ENCODE data around the gene TIGD1.
A peak's percentile ranks its signal among the peaks of the same experiment; 100 is the strongest.
"Not testable (repeated sequence)": the region's sequence is repeated elsewhere in the genome, so short reads cannot be mapped to it uniquely, and the experiment has no call there.

Gene TIGD1
- total RNA-seq = 17.4 to 34.7 (median 22.7) reads per million in 4 donors

DNA sequence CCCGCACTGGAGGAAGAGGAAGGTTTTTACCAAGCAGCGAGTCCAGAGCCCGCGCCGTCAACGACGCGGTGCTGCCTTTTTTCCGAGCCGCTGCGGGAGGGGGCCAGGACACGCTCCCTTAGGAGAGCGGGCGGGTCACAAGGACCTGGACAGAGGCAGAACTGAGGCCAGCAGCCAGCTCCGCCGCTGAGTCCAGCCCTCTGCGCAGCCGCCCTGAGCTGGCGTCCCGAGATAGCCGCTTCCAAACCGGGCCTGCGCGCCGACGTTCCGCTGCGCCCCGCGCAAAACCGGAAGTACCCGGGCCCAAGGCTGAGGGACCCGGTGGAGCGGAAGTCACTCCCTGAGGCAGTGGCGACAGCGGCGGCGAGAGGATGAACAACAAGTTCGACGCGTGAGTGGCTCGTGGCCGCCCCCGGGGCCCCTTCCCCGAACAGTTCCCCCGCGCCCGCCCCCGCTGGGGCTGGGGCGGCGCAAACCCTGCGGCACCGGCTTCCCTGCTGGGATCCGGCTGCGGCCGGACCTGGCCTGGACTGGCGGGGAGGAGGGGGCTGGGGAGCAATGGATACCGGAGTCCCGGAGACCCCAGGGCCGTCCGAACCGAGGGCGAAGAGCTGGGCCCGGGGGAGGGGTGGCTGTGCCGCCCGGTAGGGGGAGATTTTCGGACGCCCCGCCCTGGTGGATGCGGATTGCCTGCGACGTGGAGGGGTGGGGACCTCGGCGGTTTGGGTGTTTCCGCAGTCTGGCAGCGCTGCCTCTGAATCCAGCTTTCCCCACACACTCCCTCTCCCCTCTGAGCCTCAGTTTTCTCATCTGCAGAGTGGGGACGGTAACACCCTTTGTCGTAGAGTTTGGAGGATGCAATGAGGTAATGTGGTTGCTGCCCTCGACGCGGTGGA, at the start of gene TIGD1, which contains the start of gene EIF4E2:
Gene TIGD1, minus strand, starts transcription at position 204 of the 896 bp plus-strand sequence. CDS start 675 bp downstream, outside the sequence.
Gene EIF4E2, plus strand, starts transcription at position 336 of the 896 bp plus-strand sequence. Its CDS starts 36 bp downstream, at position 372.
- peak; percentile 80 to 93 (median 86) for DNase-seq

DNA sequence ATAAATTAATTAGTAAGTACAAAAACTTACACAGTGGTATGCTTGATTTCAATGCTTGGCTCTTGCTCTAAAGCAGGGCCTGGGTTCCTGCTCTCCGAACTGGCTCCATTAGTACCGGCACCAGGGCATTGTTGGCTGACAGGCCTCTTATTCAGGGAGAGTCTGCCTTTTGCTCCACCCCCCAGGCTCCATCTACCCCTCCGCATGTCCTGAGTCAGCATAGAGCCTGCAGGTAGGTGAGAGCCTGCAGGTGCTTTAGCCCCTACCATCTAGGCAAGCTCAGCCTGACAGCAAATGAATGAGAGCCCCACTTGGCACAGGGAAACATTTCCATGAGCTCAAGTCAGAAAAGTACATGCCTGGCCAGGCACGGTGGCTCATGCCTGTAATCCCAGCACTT, 47.9 kb upstream of the TIGD1 start:
- no peak for DNase-seq

DNA sequence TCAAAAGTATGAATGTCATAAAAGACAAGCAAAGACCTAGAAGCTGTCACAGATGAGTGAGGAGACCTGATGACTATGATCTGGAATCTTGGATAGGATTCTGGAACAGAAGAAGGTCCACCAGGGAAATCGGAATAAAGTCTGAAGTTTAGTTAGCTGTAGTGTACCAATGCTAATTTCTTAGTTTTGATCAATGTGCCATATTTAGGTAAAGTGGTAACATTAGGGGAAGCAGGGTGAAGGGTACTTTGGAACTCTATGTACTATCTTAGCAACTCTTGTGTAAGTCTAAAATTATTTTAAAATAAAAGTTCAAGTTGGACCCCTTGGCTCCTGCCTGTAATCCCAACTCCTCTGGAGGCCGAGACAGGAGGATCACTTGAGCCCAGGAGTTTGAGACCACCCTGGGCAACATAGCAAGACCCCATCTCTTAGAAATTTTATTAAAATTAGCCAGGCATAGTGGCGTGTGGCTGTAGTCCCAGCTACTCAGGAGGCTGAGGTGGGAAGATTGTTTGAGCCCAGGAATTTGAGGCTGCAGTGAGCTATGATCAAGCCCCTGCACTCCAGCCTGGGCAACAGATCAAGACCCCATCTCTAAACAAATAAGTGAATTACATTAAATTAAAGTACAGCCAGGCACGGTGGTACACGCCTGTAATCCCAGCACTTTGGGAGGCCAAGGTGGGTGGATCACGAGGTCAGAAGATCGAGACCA, 47.2 kb upstream of the TIGD1 start:
- DNase-seq = no peak

DNA sequence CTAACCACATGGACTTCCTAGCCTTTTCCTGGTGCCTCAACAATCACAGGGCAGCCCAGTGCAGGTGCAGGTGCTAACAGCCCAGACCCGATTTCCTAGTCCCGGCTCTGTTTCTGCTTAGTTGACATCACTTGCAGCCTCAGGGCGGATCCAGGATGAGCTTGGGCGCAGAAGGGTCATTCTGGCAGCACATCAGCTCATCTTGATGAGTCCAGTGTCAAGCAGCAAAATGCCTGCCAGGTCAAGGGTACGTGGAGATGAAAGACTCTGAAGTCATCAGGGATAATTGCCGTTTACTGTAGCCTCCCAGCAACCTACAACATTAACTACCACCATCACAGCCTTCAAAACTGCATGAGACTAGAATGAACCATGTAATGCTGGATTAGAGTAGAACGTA, 43.6 kb upstream of the TIGD1 start:
- no peak for DNase-seq

DNA sequence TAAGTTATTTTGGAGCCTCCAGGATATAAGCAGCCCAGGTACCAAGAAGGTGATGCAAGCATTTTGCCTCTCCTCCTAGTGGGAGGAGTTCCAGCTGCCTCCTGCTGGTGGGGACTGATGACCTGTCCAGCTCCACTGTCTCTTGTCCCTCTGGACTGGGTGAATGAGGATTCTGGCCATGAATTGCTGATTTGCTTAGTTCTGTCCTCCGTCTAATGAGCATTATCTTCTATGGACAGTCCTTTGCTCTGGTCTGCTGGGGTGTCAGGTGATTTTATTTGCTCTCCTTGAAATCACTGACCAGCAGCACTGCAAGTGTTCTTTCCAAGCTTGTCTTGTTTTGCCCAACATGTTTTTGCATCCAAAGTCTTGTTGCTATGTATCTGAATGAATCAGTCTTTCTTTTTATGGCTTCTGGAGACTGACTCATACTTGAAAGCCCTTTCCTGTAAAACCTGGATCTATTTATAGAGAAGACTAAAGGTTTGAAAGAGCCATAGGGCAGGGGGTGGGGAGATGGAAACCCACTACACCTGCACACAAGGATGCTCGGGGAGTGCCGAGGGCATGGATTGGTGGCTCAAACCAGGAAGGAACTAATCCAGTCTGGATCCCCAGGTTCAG, 42.5 kb upstream of the TIGD1 start:
- DNase-seq = peak in 1 of 5 donors; percentile 12

DNA sequence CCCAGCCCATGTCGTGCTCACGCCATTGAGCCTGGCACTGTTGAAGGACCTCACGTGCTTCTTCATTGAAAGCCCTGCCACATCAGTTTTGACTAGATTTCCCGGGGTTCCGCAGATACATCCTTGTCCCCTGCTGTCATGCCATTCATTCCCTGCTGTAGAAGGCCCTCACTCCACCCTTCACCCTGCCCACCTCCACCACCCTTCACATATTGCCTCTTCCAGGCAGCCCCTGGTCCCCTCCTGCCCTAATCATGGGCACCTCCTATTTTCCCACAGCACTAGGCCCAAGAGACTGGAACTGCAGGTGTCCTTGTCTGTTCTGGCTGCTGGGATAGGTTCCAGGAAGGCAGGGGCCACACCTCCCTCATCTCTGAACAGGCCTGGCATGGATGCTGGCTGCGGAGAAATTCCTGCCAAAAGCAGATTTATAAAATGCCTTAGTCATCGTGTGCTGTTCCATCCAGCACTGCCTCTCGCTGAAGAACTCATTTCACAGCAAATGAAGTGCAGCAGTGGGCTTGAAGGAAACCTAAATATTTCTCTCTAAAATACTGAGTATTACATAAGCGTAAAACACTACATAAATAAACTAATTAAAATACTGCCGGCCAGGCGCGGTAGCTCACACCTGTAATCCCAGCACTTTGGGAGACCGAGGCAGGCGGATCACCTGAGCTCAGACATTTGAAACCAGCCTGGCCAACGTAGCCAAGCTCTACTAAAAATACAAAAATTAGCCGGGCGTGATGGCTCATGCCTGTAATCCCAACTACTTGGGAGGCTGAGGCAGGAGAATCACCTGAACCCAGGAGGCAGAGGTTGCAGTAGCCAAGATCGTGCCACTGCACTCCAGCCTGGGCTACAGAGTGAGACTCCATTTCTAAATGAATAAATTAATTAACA, 38.6 kb upstream of the TIGD1 start:
- no peak for DNase-seq

DNA sequence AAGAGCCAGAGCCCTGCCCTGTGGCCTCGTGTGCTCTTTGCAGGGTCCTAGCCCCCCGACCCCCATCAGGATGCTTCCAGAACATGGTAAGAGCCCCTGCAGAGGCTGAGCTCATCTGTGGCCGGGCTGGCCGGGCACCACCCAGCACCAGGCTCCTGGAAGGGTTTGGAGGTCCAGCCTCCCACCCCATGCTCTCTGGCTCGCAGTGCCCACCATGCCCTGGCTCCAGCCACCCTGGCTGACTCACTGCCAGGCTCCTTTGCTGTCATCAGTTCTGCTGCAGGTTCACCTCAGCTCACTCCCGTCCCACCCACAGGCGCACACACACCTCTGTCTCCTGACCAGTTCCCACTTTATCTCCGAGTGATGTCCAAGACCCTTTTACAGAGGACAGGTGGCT, 37.7 kb upstream of the TIGD1 start:
- no peak for DNase-seq

DNA sequence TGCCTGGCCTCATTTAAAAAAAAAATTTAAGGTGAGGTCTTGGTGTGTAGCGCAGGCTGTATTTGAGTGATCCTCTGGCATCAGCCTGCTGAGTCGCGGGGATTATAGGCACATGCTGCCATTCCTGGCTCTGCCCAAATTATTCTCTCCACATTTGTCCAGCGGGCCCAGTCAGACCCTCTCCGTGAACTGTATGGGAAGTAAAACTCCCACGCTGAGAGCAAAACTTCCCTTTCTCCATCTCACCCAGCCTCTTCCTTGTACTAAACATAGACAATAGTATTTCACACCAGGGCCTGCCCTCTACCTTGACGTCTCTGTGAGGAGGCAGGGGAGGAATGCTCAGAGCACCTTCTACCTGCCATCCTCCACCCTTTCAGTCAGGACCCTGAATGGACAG, 37.2 kb upstream of the TIGD1 start:
- no peak for DNase-seq

DNA sequence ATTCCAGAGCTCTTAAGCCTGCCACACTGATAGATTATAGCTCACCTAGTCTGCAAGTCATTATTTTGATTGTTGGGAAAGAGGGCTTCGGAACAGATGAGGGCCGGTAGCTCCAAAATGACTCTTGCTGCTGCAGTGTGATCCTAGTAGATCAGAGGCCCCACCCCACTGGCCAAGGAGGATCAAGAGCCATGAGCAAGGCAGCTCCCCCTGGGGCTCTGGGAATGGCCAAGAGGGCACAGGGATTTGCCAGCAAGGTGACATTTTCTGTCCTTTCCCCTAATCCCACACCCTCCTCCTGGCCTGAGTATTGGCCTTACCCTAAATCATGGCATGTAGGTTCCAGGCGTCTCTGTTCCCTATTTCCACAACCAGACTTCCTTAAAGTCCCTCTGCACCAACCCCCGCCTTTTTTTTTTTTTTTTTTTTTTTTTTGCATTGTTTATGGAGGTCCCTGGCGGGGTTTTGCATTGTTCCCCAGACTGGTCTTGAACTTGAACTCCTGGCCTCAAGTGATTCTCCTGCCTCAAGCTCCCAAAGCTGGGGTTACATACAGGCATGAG, 36.7 kb upstream of the TIGD1 start:
- no peak for DNase-seq

DNA sequence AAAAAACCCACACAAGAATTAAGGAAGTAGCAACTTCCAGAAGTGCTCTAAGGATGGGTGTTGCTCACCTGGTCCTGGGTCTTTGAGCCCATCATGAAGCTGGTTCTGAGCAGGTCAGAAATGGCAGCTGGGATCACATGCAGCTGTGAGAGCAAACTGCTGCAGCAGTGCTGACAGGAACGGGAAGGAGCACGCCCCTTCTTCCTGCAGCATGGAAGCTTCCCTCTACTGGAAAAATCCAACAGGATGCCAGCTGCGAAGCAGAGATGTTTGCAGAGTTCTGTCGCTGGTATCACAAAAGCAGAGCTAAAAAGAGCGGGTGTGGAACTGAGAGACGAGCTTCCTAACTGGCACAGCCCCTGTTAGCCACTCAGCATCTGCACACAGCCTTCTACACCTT, 33.9 kb upstream of the TIGD1 start:
- DNase-seq = no peak

DNA sequence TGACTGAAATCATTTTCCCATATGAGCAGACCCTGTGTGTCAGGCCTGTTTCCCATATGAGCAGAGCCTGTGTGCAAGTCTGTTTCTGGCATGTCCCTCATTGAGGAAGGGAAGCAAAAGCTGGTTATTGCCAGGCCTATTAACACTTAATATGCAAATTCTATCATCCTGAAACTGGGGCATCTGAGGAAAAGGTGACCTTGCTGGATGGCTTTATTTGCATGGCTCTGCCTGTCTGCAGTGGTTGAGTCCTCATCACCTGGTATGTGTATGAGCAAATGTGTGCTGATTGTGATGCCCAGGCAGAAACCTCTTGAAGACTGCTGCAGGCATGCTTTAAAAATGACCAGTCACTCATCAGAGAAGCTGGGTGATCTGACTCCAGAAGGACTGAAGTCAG, 31.4 kb upstream of the TIGD1 start:
- DNase-seq = no peak

DNA sequence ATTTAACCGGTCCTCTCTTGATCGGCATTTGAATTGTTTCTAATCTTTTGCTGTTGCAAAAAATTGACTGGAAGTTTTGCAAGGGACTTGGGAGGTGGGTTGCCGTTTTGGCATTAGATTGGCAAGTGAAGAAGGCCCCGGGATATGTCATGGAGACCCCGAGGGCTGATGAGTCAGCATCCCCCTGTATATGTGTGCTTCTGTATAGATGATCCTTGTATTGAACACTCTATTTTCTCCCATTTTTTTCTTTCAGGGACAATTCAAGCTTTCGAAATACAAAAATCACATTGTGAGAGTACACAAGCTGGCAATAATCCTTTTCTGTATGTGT, 30.3 kb upstream of the TIGD1 start:
- DNase-seq = no peak

DNA sequence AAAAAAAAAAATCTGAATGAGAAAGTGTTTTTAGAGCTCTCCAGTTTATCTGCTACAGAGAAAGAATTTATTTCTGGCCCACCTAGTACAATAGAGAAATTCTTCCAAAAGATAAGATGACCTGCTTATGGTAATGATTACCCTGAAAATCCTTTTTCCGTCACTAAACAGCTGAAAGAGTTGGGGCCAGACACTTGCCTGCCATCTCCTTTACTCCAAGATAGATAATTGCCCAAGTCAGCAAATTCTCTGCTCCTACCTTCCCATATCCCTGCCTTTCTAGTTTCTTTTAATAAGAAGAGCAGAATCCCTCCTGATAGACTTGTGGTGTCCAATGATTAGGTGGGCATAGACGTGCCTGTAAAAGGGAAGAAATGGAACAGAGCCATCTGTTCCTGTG, 28.3 kb upstream of the TIGD1 start:
- no peak for DNase-seq

DNA sequence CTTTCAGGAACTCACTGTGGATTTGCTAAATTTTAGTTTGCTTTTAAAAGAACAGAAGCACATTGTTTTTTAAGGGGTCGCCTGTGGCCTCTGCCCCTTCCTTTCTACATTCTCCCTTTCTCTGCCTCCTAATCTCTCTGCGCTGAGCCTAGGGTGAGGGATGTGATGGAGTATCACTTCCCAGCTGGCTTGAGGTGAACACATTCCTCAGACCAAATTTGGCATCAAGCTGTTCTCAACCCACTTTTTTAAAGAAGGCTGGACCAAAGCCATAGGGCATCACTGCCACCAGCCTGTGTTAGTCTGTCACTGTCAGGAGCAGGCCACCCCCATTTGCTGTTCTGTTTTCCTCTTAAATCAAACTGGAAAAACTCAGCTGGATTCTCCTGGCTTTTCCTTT, 27.5 kb upstream of the TIGD1 start:
- DNase-seq = no peak

DNA sequence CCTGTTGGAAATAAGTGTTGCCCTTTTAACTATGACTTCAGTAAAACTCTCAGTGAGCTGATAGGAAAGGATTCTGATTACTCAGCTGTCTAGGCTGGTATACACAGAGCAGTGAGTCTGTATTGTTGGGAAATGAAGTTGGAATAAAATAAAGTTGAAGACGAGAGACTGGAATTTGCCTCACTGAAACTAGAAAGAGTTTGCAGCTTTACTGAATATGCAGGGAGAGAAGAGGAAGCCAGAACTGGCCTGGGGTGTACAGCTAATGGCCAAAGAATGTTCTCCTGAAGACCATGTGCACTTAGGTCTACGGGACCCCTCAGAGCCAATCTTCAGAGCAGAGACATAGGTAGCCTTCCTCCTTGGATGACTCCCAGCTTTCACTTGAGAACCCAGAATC, 26.6 kb upstream of the TIGD1 start:
- DNase-seq = no peak

DNA sequence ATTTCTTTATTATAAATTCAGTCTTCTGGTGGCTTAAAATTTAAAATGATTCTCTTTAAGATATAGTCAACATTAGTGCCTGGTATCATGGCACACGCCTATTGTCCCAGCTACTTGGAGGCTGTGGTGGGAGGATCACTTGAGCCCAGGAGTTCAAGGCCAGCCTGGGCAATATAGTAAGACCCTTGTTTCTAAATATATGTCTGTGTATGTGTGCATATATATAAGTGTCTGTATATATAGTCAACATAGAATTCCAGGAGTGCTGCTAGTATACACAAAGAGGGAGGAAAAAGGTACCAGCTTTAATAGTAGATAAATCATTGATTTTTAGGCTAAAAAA, 25.0 kb upstream of the TIGD1 start:
- no peak for DNase-seq

DNA sequence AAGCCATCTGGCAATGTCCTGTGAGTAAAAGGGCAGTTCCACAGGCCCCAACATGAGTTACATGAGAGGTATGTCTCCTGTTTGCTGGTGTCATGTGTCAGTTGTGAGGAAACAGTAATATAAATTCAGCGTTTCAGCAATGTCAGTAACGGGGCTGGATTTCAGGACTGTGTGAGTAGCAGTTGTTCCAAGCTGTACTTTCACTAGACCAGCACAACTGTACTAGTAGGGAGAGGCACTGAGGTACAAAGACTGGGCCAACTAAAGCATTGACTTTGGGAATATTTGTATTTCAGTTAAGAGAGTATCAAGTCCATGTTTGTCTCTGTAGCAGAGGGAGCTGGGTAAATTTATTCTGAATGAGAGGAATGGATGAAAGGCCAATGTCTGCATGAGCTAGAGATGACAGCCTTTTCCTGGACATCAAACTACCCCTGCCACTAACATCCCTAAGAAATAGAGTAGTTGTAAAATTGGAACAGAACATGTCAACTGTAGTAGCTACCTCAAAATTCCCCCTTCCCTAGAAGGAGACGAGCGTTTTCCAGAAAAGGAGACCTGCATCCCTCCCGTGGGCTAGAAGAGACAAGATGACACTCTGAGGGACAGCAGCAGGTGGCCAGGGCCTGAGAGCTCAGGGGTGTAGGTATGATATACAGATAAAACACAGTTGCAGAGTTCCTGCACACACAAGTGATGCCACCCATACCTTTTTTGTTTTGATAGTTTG, 24.5 kb upstream of the TIGD1 start:
- DNase-seq = no peak

DNA sequence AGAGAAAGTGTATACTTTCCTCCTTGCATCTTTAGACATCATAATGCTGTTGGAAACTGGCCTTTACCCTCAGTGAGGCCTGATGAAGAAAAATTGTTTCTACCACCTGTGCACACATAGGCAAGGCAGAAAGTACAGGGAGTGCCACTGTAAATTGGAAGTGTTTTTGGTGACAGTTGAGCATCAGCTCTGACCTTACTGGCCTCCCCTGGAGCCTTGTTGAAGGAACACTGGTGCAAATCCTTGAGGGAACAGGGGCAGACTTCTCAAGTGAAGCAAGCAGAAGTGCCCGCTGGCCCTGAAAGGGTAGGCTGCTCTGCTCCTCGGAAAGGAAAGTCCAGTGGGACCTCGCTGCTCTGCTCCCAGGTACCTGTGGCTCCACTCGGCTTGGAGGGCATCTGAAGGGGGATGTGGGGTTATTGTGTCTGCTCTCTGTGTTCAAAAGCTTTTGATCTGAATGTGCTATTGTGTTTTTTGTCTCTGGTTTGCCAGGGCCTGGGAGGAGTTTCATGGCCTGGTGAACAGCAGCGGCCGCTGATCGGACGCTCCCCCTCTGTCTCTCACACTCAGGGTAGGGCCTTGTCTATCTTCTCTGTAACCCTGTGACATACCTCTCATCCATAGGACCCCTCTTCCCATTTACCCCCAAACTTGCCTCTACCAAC, 23.5 kb upstream of the TIGD1 start:
- DNase-seq = no peak

DNA sequence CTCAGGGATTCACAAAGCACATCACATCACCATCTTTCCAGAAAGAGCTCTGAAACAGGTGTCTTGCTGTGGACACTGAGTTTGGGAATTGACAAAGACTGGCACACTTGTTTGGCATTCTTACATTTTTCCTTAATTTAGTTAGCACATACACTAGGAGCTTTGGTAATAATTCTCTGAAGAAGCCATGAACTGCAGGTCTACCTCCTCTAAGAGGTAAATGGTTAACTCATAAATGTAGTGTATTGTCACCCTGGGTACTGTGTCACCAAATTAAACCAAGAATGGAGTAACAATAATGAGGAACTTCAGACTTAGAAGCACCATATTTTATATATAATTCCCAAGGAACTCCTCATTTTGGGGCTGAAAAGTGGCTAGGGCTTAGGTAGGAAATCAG, 22.7 kb upstream of the TIGD1 start:
- no peak for DNase-seq

DNA sequence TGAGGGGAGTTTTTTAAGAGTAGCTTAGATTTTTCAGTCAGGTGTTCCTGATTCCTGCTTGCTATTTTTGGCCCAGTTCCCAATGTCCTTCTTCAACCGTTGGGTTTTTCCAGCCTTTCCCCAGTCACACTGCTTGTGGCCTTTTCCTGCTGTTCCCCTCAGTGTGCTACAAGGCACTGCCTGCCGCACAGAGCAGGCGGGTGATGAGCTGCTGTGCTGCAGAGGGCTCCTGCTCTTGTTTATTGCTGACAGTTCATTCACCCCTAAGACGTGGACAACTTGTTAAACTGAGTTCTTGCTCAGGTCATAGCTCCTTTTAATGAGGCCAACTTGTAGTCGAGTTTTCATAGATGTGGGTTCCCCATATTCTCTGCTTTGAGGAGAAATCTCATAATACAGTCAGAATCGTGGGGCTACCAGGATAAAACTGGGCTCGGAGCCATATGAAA, 20.7 kb upstream of the TIGD1 start:
- DNase-seq = no peak

DNA sequence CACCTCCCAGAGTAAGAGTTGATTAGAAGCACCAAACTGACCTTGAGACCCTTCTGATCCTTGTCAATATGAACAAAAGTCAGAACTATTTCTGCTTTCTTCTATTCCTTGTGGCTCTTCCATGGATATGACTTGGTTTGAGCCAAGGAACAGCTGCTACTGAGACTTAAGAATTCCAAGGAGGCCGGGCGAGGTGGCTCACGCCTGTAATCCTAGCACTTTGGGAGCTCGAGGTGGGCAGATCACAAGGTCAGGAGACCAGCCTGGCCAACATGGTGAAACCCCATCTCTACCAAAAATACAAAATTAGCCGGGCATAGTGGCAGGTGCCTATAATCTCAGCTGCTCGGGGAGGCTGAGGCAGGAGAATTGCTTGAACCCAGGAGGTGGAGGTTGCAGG, 20.1 kb upstream of the TIGD1 start:
- not testable (repeated sequence) for DNase-seq

Data from T-helper 1 cell (primary cell).